Stomach (tissue), 9 donors: ENCODE measurements around the gene IRF8. TPM values are rescaled to one million over a fixed set of nuclear protein-coding genes. Genes with fewer than 3 reads are reported as not detected.
"Not testable (repeated sequence)": the region's sequence is repeated elsewhere in the genome, so short reads cannot be mapped to it uniquely, and the experiment has no call there.

Source experiments
- DNase-seq, 2 donors: peaks; one replicate each; pipeline versions ENCODE4 v3.0.0 to v3.0.0-alpha.2; 2013 to 2019
- H3K27ac ChIP-seq, 5 donors: fragments of 200-600 bp in 4 of 5; sonication (generic) in 4 of 5; one replicate each; pipeline ENCODE4 v1.5.1; 2013 to 2019; ENCODE audit warnings: mild to moderate bottlenecking in 1 of 5, moderate library complexity in 1 of 5
- H3K27me3 ChIP-seq, 3 donors: fragments of 200-600 bp; sonication (generic); one replicate each; pipeline ENCODE4 v1.5.1; 2017 to 2019; ENCODE audit warnings: mixed run types in 1 of 3
- H3K36me3 ChIP-seq, 4 donors: fragments of 200-600 bp; sonication (generic); 1 replicate in 3 of 4; 2 replicates in 1 of 4; pipeline ENCODE4 v1.5.1; 2016 to 2019
- H3K4me1 ChIP-seq, 4 donors: fragments of 200-600 bp; sonication (generic); one replicate each; pipeline ENCODE4 v1.5.1; 2016 to 2019
- H3K4me3 ChIP-seq, 4 donors: fragments of 200-600 bp; sonication (generic) in 3 of 4; one replicate each; pipeline ENCODE4 v1.5.1; 2016 to 2019; ENCODE audit warnings: mild to moderate bottlenecking in 1 of 4
- H3K9me3 ChIP-seq, 4 donors: fragments of 200-600 bp; sonication (generic); one replicate each; pipeline ENCODE4 v1.5.1; 2016 to 2019
- CTCF ChIP-seq, 7 experiments: fragments of 450-650 bp in 4 of 7; fragments of 200-600 bp in 3 of 7; sonication (generic) in 3 of 7; IDR thresholded peaks; one replicate each; pipeline ENCODE4 v1.5.1; 2016 to 2019; ENCODE audit warnings: antibody characterized with exemption in 7 of 7, control low read depth in 2 of 7, mild to moderate bottlenecking in 1 of 7
- EP300 ChIP-seq: sonication (generic); formaldehyde crosslinking; IDR thresholded peaks from one replicate; pipeline ENCODE4 v1.6.1; 2017; ENCODE audit warnings: antibody characterized with exemption
- POLR2A ChIP-seq, 4 donors: fragments of 450-650 bp; IDR thresholded peaks; one replicate each; pipeline ENCODE4 v1.6.1; 2016; ENCODE audit warnings: antibody characterized with exemption in 4 of 4, control low read depth in 2 of 4, mild to moderate bottlenecking in 1 of 4, moderate library complexity in 1 of 4
- POLR2AphosphoS5 ChIP-seq, 3 donors: sonication (generic); formaldehyde crosslinking; IDR thresholded peaks; one replicate each; pipeline ENCODE4 v1.6.1; 2016; ENCODE audit warnings: antibody characterized with exemption in 3 of 3
- WGBS, 5 donors: extraction: QIAGEN DNeasy Blood & Tissue Kit in 3 of 5; methylation state at CpG; one replicate each; pipeline versions ENCODE4 v1.1.5 to v1.1.7; 2013 to 2018; 5-methylcytosine and 5-hydroxymethylcytosine counted together
- intact Hi-C: fragments of 100-400 bp; cut with DNase I; formaldehyde crosslinking; loops from one replicate; pipeline ENCODE4 v1.15.1; 2023; ENCODE audit warnings: low total_unique reads
- polyA plus RNA-seq, 3 donors: library from polyadenylated mRNA; stranded (reverse); fragments of 200-250 nt; gene quantifications; one replicate each; pipeline ENCODE4 v1.2.3, GENCODE V29; 2013
- total RNA-seq, 5 donors: library from RNA; depleted of rRNA; stranded (reverse); fragments of >200 nt; gene quantifications; one replicate each; pipeline versions ENCODE4 v1.1.0 to v1.2.3, GENCODE V29; 2014 to 2016
- donor health status: healthy with polysubstance abuse.
- donor health status: Bipolar disorder and iron deficiency.
- donor health status: healthy.

Gene IRF8
- total and polyA plus RNA-seq, 8 donors = 5.2 to 49.8 (median 12.1) TPM

DNA sequence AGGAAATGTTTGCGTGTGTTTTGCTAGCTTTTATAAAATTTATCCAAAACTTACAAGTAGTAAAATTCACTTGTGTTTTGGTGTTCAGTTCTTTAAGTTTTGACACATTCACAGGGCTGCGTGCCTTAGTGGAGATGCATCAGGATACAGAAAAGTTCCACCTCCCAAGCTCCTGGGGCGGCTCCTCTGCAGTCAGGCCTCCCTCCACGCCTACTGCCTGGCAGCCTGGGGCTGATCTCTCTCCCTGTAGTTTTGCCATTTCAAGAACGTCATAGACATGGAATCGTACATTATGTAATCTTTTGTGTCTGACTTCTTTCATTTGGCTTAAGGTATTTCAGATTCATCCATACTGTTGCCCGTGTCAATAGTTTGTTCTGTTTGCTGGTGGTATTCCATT lies 27.2 kb upstream of the IRF8 start:
- Histone ChIP-seq H3K36me3 (no peaks in the 10 kb centered on the region), H3K4me1 (peaks cover 0 to 11% (median 4%) of the 10 kb centered on the region in 4 donors), H3K27ac (no peak overlapping the region), H3K27me3 (no peaks in the 10 kb centered on the region), H3K9me3 (no peaks in the 10 kb centered on the region), H3K4me3 (no peak overlapping the region)
- TF ChIP-seq CTCF (IDR thresholded peaks at IDR 0.05) (no peak), EP300 (no peak), POLR2A (IDR thresholded peaks at IDR 0.05) (no peak), POLR2AphosphoS5 (IDR thresholded peaks at IDR 0.05) (no peak)
- no peak for DNase-seq
- WGBS, 5 donors = 80 to 90% (median 87%) methylated on average over 7 of the region's 7 CpGs
- intact Hi-C loops = no loop called here

DNA sequence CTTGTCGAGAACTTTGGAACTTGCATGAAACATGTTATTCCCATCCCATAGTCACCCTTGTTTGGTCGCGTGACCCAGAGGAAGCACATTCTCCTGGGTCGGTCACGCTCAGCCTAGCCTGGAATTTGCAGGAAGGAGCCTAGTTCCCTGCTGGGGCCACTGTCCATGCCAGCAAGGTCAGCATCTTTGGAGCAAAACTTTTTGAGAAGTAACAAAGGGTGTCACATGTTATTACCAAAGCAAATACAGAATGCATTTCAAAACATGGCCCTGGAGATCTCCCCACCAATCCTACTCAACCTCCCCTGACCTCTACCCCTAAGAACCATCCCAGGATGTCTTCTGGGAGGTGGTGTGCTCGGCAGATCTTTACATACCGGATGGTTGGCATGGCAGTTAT lies 26.2 kb upstream of the IRF8 start:
- H3K27ac ChIP-seq = no peak overlapping the region
- TF ChIP-seq CTCF (IDR thresholded peaks at IDR 0.05) (no peak), EP300 (no peak), POLR2AphosphoS5 (IDR thresholded peaks at IDR 0.05) (no peak), POLR2A (IDR thresholded peaks at IDR 0.05) (no peak)
- intact Hi-C loops = no loop called here
- H3K36me3 ChIP-seq = no peaks in the 10 kb centered on the region
- H3K27me3 ChIP-seq = no peaks in the 10 kb centered on the region
- H3K9me3 ChIP-seq = no peaks in the 10 kb centered on the region
- DNase-seq = no peak
- H3K4me3 ChIP-seq = no peak overlapping the region
- H3K4me1 ChIP-seq = peaks cover 0 to 11% (median 4%) of the 10 kb centered on the region in 4 donors
- 76 to 90% (median 87%) methylated on average over 7 of the region's 7 CpGs for WGBS, 5 donors

DNA sequence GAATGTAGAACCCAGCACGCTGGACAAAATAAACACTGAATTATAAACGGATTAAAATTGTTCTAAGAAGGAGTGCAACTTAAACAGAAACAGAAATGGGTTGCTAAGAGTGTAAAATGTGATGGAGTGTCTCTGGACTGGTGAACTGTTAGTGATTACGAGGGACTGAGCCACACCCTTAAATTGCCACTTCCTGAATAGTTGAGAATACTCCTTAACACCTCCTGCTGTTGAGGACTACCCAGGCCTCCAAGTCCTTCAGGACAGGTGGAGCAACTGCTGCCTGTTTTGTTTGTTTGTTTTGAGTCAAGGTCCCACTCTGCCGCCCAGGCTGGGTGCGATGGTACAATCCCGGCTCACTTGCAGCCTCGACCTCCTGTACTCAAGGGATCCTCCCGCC lies 25.8 kb upstream of the IRF8 start:
- H3K27me3 ChIP-seq = no peaks in the 10 kb centered on the region
- peaks cover 0 to 11% (median 4%) of the 10 kb centered on the region in 4 donors for H3K4me1 ChIP-seq
- intact Hi-C loops = no loop called here
- no peak for DNase-seq
- H3K36me3 ChIP-seq = no peaks in the 10 kb centered on the region
- TF ChIP-seq POLR2AphosphoS5 (IDR thresholded peaks at IDR 0.05) (no peak), CTCF (IDR thresholded peaks at IDR 0.05) (no peak), EP300 (no peak), POLR2A (IDR thresholded peaks at IDR 0.05) (no peak)
- H3K9me3 ChIP-seq = no peaks in the 10 kb centered on the region
- 75 to 81% (median 78%) methylated on average over 8 of the region's 8 CpGs for WGBS, 5 donors
- no peak overlapping the region for H3K4me3 ChIP-seq
- no peak overlapping the region for H3K27ac ChIP-seq

GRCh38 chr16:85874031-85874430 lies 24.9 kb upstream of the IRF8 start:
- H3K27ac ChIP-seq, H3K27me3 ChIP-seq, H3K9me3 ChIP-seq, intact Hi-C loops, H3K36me3 ChIP-seq, H3K4me3 ChIP-seq, DNase-seq: not testable (repeated sequence)
- H3K4me1 ChIP-seq = peaks cover 0 to 11% (median 4%) of the 10 kb centered on the region in 4 donors
- 86 to 94% (median 92%) methylated on average over 4 to 5 of the region's 5 CpGs for WGBS, 5 donors

DNA sequence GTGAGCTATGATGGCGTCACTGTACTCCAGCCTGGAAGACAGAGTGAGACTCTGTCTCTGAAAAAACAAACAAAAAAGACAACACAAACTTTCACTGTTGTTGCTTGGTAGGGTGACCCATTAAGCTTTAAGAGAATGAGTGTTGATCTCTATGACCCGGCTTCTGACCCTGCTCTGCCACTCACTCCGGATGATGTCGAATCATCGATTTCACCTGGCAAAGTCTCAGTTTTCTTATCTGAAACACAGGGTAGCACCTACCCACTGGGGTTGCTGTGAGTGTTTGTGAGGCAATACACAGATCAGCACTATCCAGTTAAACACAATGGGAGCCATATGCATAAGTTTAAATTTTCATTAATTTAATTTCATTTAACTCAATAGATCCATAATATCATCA lies 20.6 kb upstream of the IRF8 start:
- intact Hi-C loops = no loop called here
- no peak for DNase-seq
- Histone ChIP-seq H3K4me1 (no peaks in the 10 kb centered on the region), H3K27me3 (peaks cover 0 to 4% (median 0%) of the 10 kb centered on the region in 3 donors), H3K27ac (no peak overlapping the region), H3K4me3 (no peak overlapping the region), H3K9me3 (no peaks in the 10 kb centered on the region), H3K36me3 (no peaks in the 10 kb centered on the region)
- WGBS, 5 donors = 60 to 75% (median 69%) methylated on average over 5 of the region's 5 CpGs
- TF ChIP-seq POLR2A (IDR thresholded peaks at IDR 0.05) = no peak
- no peak for TF ChIP-seq EP300
- no peak for TF ChIP-seq POLR2AphosphoS5 (IDR thresholded peaks at IDR 0.05)
- no peak for TF ChIP-seq CTCF (IDR thresholded peaks at IDR 0.05)
